ENCODE data around the gene ZNF808.

DNA sequence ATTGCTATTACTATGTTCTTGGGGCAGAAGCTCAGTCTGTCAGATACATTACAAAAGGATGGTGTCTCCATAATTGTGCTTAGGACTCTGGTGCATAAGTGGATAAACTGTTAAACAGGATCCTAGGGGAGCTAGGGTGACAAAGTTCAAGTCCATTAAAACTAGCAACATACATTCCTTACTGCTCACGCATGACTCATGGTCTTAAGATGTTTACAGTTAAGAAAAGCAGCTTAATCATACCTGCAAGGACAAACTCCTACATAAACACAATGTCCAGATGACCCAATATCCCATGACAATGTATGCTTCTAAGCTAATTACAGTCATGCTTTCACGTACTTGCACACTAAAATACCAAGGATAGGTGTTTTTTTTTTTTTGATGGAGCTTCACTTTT, 39.1 kb downstream of the ZNF808 start:
- TF ChIP-seq, protein P1, sequence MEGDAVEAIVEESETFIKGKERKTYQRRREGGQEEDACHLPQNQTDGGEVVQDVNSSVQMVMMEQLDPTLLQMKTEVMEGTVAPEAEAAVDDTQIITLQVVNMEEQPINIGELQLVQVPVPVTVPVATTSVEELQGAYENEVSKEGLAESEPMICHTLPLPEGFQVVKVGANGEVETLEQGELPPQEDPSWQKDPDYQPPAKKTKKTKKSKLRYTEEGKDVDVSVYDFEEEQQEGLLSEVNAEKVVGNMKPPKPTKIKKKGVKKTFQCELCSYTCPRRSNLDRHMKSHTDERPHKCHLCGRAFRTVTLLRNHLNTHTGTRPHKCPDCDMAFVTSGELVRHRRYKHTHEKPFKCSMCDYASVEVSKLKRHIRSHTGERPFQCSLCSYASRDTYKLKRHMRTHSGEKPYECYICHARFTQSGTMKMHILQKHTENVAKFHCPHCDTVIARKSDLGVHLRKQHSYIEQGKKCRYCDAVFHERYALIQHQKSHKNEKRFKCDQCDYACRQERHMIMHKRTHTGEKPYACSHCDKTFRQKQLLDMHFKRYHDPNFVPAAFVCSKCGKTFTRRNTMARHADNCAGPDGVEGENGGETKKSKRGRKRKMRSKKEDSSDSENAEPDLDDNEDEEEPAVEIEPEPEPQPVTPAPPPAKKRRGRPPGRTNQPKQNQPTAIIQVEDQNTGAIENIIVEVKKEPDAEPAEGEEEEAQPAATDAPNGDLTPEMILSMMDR (IDR thresholded peaks at IDR 0.05; ENCODE audit: insufficient read depth, low read length, poor library complexity, severe bottlenecking), result no peak
- no peak for TF ChIP-seq EZH2phosphoT487 (conservative IDR thresholded peaks at IDR 0.05; ENCODE audit: low read length)

All from SU-DHL-6 (cell line).